Body of pancreas (tissue), 4 donors: ENCODE results near the gene STK26.

Experiments used
- POLR2A ChIP-seq, 3 donors: fragments of 450-650 bp; IDR thresholded peaks; one replicate each; pipeline ENCODE4 v1.6.1; 2016; ENCODE audit warnings: antibody characterized with exemption in 3 of 3, mild to moderate bottlenecking in 2 of 3
- TF ChIP-seq, protein P1 (sequence below), 7 experiments: fragments of 450-650 bp in 4 of 7; fragments of 200-600 bp in 3 of 7; sonication (generic) in 3 of 7; IDR thresholded peaks; one replicate each; pipeline ENCODE4 v1.5.1; 2016 to 2019; ENCODE audit warnings: antibody characterized with exemption in 7 of 7

DNA sequence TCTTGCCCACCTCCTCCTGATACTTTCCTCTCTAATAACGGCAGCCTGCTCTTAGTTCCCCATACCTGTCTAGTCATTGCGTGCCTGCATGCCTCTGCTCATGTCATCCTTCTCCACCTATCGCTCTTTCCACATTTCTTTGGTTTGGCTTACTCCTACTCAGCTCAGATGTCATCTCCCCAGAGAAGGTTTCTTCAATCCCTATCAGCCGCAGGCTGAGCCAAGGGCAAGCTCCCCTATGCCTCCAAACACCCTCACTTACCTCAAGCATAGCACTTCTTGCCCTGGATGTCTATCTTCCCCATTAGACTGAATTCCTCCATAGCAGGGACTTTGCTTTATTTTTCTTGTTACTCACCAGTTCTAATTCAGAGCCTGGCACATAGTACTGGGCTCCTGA, 78.1 kb downstream of the STK26 start:
- no peak for TF ChIP-seq POLR2A (IDR thresholded peaks at IDR 0.05)
- TF ChIP-seq, protein P1, sequence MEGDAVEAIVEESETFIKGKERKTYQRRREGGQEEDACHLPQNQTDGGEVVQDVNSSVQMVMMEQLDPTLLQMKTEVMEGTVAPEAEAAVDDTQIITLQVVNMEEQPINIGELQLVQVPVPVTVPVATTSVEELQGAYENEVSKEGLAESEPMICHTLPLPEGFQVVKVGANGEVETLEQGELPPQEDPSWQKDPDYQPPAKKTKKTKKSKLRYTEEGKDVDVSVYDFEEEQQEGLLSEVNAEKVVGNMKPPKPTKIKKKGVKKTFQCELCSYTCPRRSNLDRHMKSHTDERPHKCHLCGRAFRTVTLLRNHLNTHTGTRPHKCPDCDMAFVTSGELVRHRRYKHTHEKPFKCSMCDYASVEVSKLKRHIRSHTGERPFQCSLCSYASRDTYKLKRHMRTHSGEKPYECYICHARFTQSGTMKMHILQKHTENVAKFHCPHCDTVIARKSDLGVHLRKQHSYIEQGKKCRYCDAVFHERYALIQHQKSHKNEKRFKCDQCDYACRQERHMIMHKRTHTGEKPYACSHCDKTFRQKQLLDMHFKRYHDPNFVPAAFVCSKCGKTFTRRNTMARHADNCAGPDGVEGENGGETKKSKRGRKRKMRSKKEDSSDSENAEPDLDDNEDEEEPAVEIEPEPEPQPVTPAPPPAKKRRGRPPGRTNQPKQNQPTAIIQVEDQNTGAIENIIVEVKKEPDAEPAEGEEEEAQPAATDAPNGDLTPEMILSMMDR (IDR thresholded peaks at IDR 0.05): no peak
